HL-60 (cell line): ENCODE results near the gene GABRR1.

Experiments used
- POLR2AphosphoS5 ChIP-seq: IDR thresholded peaks from 2 replicates; pipeline ENCODE4 v1.6.1; 2012; ENCODE audit warnings: low read depth
- TF ChIP-seq, protein P1 (sequence below): IDR thresholded peaks from one replicate; pipeline ENCODE4 v1.5.1; 2011; ENCODE audit warnings: low read length, control low read depth, inconsistent platforms; ENCODE audit not compliant: insufficient read depth

DNA sequence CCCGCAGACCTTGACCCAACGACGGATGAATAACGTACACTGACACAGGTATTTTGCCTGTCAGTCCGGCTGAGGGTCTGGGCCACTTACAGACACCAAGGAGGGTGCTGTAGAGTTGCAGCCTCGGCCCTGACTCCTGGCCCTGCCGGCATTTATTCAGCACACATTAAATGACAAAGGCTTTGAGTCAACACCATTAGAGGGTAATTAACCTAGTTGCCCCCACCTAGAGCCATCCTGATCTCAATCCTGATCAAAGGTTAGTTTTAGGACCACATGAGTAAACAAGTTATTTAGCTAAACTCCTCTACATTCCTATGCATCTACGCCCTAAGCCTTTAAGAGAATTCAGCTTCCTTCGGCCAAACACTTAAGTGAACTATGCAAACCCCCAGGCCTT is 83.2 kb downstream of the GABRR1 start:
- TF ChIP-seq, protein P1, sequence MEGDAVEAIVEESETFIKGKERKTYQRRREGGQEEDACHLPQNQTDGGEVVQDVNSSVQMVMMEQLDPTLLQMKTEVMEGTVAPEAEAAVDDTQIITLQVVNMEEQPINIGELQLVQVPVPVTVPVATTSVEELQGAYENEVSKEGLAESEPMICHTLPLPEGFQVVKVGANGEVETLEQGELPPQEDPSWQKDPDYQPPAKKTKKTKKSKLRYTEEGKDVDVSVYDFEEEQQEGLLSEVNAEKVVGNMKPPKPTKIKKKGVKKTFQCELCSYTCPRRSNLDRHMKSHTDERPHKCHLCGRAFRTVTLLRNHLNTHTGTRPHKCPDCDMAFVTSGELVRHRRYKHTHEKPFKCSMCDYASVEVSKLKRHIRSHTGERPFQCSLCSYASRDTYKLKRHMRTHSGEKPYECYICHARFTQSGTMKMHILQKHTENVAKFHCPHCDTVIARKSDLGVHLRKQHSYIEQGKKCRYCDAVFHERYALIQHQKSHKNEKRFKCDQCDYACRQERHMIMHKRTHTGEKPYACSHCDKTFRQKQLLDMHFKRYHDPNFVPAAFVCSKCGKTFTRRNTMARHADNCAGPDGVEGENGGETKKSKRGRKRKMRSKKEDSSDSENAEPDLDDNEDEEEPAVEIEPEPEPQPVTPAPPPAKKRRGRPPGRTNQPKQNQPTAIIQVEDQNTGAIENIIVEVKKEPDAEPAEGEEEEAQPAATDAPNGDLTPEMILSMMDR = no peak
- TF ChIP-seq POLR2AphosphoS5 = no peak
